PC-9 (cell line): ENCODE data around the gene DCST2.

Experiments used
- CTCF ChIP-seq: fragments of 200-600 bp; sonication (generic); conservative IDR thresholded peaks from 2 replicates; pipeline ENCODE4 v1.6.1; 2017; ENCODE audit warnings: mixed run types, antibody characterized with exemption, mild to moderate bottlenecking, moderate library complexity
- EZH2 ChIP-seq: fragments of 200-600 bp; sonication (generic); IDR thresholded peaks from 2 replicates; pipeline ENCODE4 v1.8.0; 2017; ENCODE audit warnings: antibody characterized with exemption, low read depth

- TF ChIP-seq CTCF (no peak), EZH2 (no peak)
Observed at GRCh38 chr1:155010211-155010918, 23.2 kb downstream of the DCST2 start.
